ENCODE data around the gene SDCBP2.
"Not testable (repeated sequence)": the region's sequence is repeated elsewhere in the genome, so short reads cannot be mapped to it uniquely, and the experiment has no call there.

The SDCBP2 gene

GRCh38 chr20:1357921-1358671 is 29.2 kb upstream of the SDCBP2 start:
- DNase-seq, result no peak

- no peak for DNase-seq
Observed at GRCh38 chr20:1353956-1354355, 25.0 kb upstream of the SDCBP2 start.

GRCh38 chr20:1346315-1346969 is 17.5 kb upstream of the SDCBP2 start:
- DNase-seq, result no peak

GRCh38 chr20:1345756-1346093 is 16.8 kb upstream of the SDCBP2 start:
- DNase-seq, result no peak

GRCh38 chr20:1345030-1345755 is 16.3 kb upstream of the SDCBP2 start:
- no peak for DNase-seq

GRCh38 chr20:1343446-1344124 is 14.6 kb upstream of the SDCBP2 start:
- not testable (repeated sequence) for DNase-seq

GRCh38 chr20:1341561-1342265 is 12.8 kb upstream of the SDCBP2 start:
- DNase-seq, result no peak

- DNase-seq, result no peak
Observed at GRCh38 chr20:1338801-1339200, 9.9 kb upstream of the SDCBP2 start.

GRCh38 chr20:1338096-1338495 is 9.2 kb upstream of the SDCBP2 start:
- no peak for DNase-seq

GRCh38 chr20:1337441-1337840 is 8.5 kb upstream of the SDCBP2 start:
- DNase-seq, result no peak

- peak; percentile 59 for DNase-seq
Observed at GRCh38 chr20:1336699-1337367, 7.9 kb upstream of the SDCBP2 start.

- no peak for DNase-seq
Observed at GRCh38 chr20:1335961-1336698, 7.2 kb upstream of the SDCBP2 start.

- no peak for DNase-seq
Observed at GRCh38 chr20:1334761-1335160, 5.8 kb upstream of the SDCBP2 start.

- no peak for DNase-seq
Observed at GRCh38 chr20:1334370-1334731, 5.4 kb upstream of the SDCBP2 start.

- no peak for DNase-seq
Observed at GRCh38 chr20:1333462-1334369, 4.8 kb upstream of the SDCBP2 start.

- no peak for DNase-seq
Observed at GRCh38 chr20:1332749-1333300, 3.9 kb upstream of the SDCBP2 start.

GRCh38 chr20:1331801-1332453 is 3.0 kb upstream of the SDCBP2 start:
- DNase-seq, result no peak

GRCh38 chr20:1331101-1331500 is 2.2 kb upstream of the SDCBP2 start:
- no peak for DNase-seq

GRCh38 chr20:1330075-1330830 is 1.3 kb upstream of the SDCBP2 start:
- no peak for DNase-seq
